ENCODE measurements around the gene FBXO21. TPM values are rescaled to one million over a fixed set of nuclear protein-coding genes. Genes with fewer than 3 reads are reported as not detected.

FBXO21 gene
- total RNA-seq, 2 donors from 2014 or later = 25.8 to 28.4 TPM

GRCh38 chr12:117178301-117178700 is 12.0 kb downstream of the FBXO21 start:
- intact Hi-C loops (cut with DNase I) = no loop called here
- DNase-seq (ENCODE audit: low spot score) = no peak

- intact Hi-C loops (cut with DNase I) = loop anchor here in 1 of 2 donors (1.0 kb wide), 1 partner anchor 31 kb away; no protein-coding TSS in a partner anchor
- no peak for DNase-seq (ENCODE audit: low spot score)
Measured at GRCh38 chr12:117172168-117172567, 18.1 kb downstream of the FBXO21 start.

GRCh38 chr12:117171499-117172162 is 18.6 kb downstream of the FBXO21 start:
- DNase-seq (ENCODE audit: low spot score) = no peak
- intact Hi-C loops (cut with DNase I) = loop anchor here in 1 of 2 donors (1.0 kb wide), 1 partner anchor 30 kb away; no protein-coding TSS in a partner anchor

DNA sequence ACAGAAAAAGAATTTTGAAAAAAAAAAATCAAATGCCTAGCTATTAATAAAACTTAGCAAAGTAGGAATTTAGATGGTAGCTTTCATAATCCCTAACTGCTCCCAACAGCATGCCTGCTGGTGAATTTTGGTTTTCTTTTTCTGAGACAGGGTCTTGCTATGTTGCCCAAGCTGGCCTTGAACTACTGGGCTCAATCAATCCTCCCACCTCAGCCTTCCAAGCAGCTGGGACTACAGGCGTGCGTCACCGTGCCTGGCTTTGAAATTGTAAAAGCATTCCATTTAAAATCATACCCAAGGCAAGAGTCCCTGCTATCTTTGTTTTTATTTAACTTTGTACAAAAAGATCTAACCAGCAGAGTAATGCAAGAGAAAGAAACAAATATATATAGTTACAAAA is 20.7 kb downstream of the FBXO21 start:
- intact Hi-C loops (cut with DNase I) = no loop called here

GRCh38 chr12:117168976-117169375 is 21.3 kb downstream of the FBXO21 start:
- intact Hi-C loops (cut with DNase I) = no loop called here
- DNase-seq (ENCODE audit: low spot score) = no peak

More for the DNA sequence above, 20.7 kb downstream of the FBXO21 start:
- DNase-seq (ENCODE audit: low spot score) = no peak

GRCh38 chr12:117167769-117168168 is 22.5 kb downstream of the FBXO21 start:
- intact Hi-C loops (cut with DNase I) = no loop called here

DNA sequence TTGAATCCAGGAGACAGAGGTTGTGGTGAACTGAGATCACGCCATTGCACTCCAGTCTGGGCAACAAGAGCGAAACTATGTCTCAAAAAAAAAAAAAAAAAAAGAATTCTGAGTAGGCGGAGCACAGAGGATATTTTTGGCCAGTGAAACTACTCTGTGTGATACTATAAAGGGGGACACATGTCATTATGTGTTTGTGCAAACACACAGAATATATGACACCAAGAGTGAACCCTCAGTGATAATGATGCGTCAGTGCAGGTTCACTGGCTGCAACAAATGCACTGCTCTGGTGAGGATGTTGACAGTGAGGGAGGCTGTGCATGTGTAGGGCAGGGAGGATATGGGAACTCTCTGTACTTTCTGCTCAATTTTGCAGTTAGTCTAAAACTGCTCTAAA is 24.2 kb downstream of the FBXO21 start:
- no peak for DNase-seq (ENCODE audit: low spot score)
- intact Hi-C loops (cut with DNase I) = no loop called here

More at GRCh38 chr12:117167769-117168168, 22.5 kb downstream of the FBXO21 start:
- DNase-seq (ENCODE audit: low spot score) = no peak

DNA sequence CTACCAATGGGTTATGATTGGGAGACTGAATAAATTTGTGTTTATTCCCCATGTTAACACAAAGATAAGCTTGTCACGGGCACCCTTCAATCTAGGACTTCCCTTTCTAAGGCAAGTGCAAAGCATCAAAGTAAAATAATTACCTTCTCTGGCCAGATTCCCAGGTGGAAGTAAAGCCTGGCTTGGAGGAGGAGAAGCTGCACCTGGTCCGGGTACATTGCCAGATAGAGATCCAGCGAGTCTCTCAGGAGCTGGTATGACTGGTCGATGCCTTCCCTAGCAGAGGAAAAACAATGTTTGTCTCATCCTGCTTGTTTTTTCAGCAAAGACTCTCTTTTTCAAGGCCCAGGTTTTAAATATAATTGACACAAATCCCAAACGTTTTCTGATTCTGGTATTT is 24.9 kb downstream of the FBXO21 start:
- no peak for DNase-seq (ENCODE audit: low spot score)
- intact Hi-C loops (cut with DNase I) = no loop called here

DNA sequence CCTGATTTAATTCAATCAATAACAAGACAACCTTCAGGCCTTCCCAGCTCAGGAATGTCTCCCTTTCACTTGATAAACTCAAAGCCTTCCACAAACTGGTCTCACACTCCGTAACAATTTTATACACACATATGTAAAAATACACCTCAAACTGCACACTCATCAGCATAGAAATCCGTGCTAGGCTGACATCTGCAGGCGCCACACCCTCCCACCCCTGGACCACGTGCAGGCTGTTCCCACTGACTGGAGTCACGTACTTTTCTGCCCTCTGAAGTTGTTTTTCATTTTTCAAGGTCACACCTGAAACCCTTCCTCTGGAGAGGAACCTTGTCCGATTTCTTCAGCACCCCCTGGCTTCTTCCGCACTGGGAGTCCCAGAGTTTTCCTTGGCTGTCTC is 27.6 kb downstream of the FBXO21 start:
- intact Hi-C loops (cut with DNase I) = no loop called here
- DNase-seq (ENCODE audit: low spot score) = no peak

GRCh38 chr12:117162167-117162539 is 28.1 kb downstream of the FBXO21 start:
- intact Hi-C loops (cut with DNase I) = no loop called here
- DNase-seq (ENCODE audit: low spot score) = no peak

DNA sequence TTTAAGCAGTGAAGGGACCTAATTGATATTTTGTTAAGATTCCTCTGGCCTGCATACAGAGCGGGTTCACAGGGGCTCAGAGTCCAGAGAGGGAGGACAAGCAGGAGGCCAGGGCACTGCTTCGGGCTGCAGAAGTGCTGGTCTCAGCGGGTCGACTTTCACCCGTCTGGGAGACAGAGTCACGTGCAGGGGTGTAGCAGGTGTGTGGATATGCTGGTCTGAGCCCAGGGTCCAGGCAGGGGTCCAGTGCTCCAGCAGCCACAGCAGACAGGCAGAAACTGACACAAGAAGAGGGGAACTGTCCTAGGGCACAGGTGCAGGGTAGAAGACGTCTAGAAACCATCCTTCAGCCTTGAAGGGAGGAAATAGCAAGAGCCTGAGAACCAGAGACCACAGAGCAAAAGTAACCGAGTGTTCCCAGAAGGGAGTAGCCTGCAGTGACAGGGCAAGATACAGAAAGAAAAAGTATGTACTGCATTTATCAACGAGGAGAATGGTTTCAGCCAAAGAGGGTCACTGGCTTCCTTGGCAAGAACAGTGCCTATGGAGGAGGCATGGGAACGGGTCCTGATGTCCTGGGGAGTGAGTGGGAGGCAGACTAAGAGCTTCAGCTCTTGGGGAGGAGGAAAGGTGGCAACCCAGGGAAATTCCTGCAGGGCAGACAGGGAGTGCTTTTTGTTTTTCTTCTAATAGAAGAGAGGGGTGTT is 28.7 kb downstream of the FBXO21 start:
- no peak for DNase-seq (ENCODE audit: low spot score)
- intact Hi-C loops (cut with DNase I) = no loop called here

- DNase-seq (ENCODE audit: low spot score) = no peak
- intact Hi-C loops (cut with DNase I) = no loop called here
Measured at GRCh38 chr12:117159674-117160073, 30.6 kb downstream of the FBXO21 start.

- DNase-seq (ENCODE audit: low spot score) = no peak
- intact Hi-C loops (cut with DNase I) = no loop called here
Measured at GRCh38 chr12:117158911-117159553, 31.2 kb downstream of the FBXO21 start.

DNA sequence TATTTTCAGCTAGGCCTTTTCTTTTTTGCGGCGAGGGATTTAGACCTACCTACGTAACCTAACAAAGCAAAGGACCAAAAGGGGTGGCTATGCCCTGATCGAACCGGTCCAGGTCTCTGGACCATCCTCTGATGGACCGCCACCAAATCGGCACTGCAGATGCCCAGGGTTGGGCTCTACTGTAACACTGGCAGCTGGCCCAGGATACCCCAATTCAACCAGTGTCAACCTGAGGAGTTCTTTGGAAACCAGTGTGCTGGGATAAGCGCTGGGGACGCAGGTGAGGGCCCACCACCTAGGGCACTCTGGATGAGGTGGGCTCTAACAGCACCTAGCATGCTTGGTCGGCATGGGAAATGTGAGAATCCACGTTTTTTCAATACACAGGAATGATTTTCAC is 32.2 kb downstream of the FBXO21 start:
- no peak for DNase-seq (ENCODE audit: low spot score)
- intact Hi-C loops (cut with DNase I) = no loop called here

- DNase-seq (ENCODE audit: low spot score) = peak; percentile 82
- intact Hi-C loops (cut with DNase I) = no loop called here
Measured at GRCh38 chr12:117155278-117156060, 34.8 kb downstream of the FBXO21 start.

GRCh38 chr12:117152793-117153775 is 37.2 kb downstream of the FBXO21 start:
- DNase-seq (ENCODE audit: low spot score) = no peak
- intact Hi-C loops (cut with DNase I) = no loop called here

GRCh38 chr12:117151403-117152031 is 38.8 kb downstream of the FBXO21 start:
- DNase-seq (ENCODE audit: low spot score) = no peak
- intact Hi-C loops (cut with DNase I) = no loop called here

DNA sequence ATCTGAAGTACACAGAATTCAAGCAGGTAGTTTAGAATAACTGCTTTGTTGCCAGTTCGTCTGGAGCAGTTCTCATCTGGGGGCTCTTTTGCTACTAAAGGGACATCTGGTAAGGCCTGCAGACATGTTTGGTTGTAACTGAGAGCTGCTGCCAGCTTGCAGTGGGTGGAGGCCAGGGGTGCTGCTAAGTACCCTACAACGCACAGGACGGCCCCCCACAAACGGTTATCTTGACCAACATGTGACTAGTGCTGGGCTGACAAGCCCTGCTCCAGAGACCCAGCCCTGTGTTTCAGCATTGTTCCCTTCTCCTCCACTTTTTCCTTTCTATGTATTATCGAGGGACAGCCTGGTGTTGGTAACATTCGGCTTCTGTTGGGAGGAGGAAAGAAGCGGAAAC is 40.8 kb downstream of the FBXO21 start:
- intact Hi-C loops (cut with DNase I) = loop anchor here in 1 of 2 donors (10.0 kb wide), 1 partner anchor 125 kb away; no protein-coding TSS in a partner anchor
- peak; percentile 50 for DNase-seq (ENCODE audit: low spot score)
